OCI-M2 (cell line): ENCODE data around the gene OR2AG1.

Experiments used
- DNase-seq: peaks from one replicate; lab custom pipeline; 2025; ENCODE audit not compliant: unreplicated experiment; lab: John Stamatoyannopoulos, UW

The OR2AG1 gene, protein sequence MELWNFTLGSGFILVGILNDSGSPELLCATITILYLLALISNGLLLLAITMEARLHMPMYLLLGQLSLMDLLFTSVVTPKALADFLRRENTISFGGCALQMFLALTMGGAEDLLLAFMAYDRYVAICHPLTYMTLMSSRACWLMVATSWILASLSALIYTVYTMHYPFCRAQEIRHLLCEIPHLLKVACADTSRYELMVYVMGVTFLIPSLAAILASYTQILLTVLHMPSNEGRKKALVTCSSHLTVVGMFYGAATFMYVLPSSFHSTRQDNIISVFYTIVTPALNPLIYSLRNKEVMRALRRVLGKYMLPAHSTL

DNA sequence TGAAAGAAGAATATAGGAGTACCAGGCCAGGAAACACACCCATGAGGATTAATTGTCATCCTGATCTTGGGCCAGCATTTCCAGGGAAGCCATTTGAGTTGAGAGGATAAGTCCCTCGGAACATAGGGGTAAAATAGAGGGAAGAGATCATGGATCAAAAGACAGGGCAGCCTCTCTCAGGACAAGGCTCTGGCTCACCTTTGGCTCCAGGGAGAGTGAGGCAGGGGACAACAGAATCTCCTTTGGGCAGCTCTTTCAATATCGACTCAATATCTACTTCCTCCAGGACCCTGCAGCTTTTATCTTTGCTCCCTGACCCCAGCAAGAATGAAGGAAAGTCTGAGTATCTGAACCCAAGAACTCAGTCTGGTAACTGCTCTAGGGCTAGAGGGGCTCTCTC lies at the start of gene OR2AG1:
Gene OR2AG1 (plus strand): TSS at position 301 of the 400 bp plus-strand sequence. CDS start 2,018 bp downstream, outside the sequence.
- no peak for DNase-seq

DNA sequence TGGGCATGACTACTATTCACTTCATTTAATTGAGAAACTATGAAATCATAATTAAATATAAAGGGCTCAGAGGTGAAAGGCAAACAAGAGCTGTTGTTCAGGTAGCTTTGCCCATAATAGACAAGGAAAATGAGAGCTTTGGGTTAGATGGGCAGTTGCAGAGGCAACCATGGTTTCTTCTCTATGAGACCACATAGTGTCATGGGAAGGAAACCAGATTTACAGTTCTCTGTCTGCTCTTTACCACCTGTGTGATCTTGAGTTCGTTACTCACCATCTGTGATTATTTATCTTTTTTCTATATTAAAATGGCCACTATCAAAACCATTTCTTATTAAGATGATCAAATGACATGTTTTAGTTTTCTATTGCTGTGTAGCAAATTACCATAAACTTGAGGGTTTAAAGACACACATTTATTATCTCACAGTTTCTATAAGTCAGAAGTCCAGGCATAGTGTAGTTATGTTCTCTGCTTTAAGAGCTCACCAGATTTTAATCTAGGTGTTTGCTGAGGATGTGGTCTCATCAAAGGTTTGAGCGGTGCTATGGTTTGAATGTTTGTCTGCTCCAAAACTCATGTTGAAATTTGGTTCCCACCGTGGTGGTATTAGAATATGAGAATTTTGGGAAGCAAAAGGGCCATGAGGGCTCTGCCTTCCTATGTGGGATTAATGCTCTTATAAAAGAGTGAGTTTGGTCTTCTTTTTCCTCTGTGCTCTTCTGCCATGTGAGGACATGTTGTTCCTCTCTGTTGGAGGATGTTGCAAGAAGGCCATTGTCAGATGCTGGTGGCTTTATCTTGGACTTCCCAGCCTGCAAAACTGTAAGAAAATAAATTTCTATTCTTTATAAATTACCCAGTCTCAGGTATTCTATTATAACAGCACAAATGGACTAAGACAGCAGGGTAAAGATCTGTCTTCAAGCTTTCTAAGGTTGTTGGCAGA lies 49.2 kb upstream of the OR2AG1 start:
- no peak for DNase-seq

- DNase-seq, result no peak
Measured at GRCh38 chr11:6734616-6735015, 48.2 kb upstream of the OR2AG1 start.

DNA sequence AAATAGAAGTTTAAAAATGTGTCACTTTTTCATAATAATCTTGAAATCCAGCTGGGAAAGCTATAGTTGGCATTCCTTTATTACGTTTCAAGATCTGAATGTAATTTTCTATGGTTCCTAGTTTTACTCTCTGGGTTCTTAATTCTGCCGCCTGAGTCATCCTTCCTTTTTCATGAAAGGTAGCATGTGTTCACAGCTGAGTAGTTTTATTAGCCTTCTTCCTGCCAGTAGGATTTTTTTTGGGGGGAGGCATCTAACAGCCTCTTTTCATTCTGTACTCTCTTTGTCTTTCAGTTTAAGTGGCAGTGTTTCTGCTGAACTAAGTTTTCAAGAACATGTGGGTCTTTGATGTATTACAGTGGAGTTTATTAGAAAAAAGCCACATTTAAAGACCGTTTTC lies 47.5 kb upstream of the OR2AG1 start:
- no peak for DNase-seq

DNA sequence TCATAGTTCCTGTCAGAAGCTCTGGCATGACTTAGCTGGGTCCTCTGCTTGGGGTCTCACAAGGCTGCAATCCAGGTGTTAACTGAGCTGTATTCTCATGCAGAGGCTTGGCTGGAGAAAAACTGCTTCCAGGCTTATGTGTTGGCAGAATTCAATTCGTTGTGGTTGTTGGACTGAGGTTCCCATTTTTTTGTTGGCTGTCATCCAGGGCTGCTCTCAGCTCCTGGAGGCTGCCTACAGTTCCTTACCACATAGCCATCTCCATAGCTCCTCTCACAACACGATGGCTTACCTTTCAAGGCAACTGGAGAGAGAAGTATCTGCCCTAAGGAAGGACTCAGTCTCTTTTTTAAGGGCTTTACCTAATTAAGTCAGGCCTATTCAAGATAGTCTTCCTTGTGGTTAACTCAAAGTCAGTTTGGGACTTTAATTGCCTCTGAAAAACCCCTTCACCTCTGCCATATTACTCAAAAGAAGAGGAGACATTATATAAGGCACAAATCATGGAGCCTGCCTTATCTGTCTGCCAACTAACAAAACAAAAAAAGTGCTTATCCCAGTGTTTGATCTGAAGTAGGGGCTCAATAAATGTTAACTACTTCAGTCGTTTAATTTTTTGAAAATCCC lies 46.2 kb upstream of the OR2AG1 start:
- DNase-seq, result no peak

GRCh38 chr11:6737872-6738466 lies 44.9 kb upstream of the OR2AG1 start:
- DNase-seq, result peak; percentile 17

- no peak for DNase-seq
Measured at GRCh38 chr11:6738590-6738989, 44.2 kb upstream of the OR2AG1 start.

DNA sequence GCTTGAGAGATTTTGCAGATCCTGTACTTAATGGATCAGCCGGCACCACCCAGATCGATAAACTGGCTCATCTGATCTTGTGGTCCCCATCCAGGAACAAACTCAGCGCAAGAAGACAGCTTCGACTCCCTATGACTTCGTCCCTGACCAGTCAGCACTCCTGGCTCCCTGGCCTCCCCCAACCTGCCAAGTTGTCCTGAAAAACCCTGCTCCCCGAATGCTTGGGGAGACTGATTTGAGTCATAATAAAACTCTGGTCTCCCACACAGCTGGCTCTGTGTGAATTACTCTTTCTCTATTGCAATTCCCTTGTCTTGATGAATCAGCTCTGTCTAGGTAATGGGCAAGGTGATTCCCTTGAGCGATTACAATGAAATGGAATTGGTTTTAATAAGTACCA lies 40.6 kb upstream of the OR2AG1 start:
- DNase-seq, result no peak

DNA sequence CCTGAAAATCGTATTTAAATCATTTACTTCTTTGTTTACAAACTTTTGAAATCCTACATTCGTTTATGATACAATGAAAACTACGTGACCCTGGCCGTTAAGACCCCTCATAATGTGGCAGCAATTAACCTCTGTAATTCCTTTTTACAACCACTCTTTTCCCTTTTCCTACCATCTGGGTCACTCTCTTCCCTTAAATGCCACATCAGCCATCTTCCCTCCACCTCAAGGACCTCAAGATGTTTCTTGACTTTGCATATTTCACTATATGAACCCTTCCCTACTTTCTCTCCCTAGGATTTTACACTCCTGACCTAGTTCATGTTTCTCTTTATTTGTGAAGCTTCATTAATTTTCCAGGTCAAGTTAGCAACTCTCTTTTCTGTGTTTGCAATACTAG lies 37.8 kb upstream of the OR2AG1 start:
- DNase-seq, result no peak

DNA sequence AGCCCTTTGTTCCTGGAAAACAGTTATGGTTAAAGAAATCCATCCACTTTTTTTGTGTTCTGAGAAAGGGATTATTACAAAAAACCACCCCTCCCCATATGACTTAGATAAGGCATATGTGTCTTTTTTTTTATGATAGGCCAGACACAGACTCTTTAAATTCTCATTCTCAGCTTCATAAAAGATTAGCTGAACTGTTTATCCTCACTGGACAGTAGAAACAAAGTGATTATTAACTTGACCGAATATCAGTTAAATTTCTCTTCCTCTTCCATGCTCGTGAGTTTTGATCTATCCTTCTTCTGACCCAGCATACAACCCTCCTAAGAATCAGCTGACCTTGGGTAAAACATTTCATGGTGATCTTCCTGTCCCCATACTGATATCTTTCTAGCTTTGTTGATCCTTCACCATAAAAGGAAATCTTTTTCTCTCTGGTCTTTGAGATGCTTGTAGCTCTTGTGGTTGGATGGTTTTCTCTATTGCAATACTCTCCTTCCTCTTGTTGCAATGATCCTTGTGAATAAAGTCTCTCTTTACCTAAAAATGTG lies 37.3 kb upstream of the OR2AG1 start:
- no peak for DNase-seq

DNA sequence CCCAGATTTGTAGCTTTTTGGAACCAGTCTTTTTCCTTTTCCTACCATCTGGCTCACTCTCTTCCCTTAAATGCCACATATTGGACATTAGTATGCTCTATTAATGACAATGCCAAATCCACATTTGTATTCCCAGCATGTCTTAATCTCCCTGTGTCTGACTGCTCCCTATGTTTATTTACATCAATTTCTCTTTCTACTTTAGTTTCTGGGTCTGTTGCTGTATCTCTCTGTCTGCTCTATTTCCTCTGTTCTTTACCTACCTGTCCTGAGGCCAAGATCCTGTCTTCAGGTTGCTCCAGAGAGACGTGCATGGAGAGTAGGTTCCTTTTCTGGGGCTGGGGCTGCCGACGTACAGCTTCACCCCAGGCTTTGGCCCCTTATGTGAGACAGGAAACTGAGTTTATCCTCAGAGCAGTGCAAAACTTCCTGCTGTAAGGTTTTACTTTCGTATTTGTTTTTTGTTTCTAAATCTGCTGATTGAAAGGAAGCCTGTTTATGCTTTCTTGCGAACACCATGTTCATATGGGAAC lies 36.7 kb upstream of the OR2AG1 start:
- DNase-seq, result no peak

DNA sequence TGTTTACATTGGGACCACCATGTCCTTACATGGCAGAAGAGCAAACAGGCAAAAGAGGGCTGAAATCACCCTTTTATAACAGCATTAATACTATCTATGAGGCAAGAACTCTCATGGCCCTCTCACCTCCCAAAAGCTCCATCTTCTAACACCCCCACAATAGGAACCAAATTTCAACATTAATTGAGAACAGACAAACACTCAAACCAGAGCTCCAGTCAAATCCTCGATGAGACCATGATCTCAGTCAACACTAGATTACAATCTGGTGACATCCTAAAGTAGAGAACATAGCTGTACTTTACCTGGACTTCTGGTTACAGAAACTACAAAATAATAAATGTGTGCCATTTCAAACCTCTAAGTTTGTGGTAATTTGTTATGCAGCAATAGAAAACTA lies 36.2 kb upstream of the OR2AG1 start:
- no peak for DNase-seq

DNA sequence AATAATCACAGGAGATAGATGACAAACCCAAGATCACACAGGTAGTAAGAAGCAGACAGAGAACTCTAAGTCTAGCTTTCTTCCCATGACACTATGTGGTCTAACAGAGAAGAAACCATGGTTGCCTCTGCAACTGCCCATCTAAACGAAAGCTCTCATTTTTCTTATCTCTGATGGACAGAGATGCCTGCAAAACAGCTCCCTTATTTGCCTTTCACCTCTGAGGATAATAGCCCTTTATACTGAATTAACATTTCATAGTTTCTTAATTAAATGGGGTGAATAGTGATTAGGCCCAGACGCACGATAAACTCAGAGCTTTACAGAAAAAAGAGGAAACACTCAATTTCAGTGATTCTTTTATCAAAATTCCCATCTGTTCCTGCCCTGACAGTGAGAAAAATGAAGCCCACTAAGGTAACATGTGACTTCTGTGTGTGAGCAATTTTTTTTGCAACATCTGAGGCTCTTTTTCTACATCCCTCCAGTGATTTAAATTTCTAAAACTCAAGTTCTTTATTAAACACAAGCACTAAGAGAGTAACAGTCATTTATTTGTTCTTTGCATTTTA lies 35.6 kb upstream of the OR2AG1 start:
- no peak for DNase-seq

- DNase-seq, result no peak
Measured at GRCh38 chr11:6755303-6755952, 27.4 kb upstream of the OR2AG1 start.

GRCh38 chr11:6755953-6756347 lies 26.9 kb upstream of the OR2AG1 start:
- no peak for DNase-seq

GRCh38 chr11:6757373-6757967 lies 25.4 kb upstream of the OR2AG1 start:
- DNase-seq, result no peak

DNA sequence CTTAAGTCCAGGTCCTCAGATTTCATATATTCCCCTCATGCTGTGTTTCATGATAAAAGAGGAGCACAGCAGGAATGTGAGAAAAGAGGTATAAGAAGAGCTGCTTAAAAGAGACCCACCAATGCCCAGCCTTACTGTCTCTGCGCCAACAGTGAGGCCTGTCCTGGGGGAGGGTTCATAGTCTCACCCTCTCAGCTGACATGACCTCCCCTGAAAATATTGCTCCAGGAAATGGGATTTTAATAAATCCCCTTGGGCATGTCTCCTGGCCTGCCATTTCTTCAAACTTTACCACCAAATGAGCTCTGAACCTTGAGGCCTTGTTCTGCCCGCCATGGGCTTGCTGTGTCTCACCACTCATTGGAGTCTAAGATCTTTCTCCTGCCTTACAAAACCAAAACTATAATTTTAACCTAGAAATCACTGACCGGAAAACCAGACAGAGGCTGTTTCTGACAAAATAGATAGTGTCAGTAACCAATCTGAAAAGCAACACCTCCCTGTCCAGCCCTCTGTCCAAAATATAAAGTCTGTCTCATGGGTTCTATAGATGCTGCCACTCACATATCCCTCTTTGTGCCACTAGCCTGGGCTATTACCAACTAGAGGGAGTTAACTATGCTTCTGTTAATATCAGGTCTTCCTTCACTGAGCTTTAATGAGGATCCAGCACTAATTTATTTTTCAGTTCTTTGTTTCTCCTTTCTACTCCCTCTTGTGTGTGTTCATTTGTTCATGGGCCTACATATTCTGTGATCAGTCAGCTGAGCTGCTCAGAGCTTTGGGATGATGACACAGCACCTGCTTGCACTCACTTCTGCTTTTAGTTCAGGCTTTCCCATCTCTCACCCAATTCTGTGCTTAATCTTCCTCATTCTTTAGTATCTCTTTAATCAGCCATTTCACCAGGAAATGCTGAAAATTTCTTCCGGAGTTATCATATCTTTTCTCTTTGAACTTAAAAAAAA lies 10.6 kb upstream of the OR2AG1 start, which contains the start of gene OR2AG2:
Gene OR2AG2 (minus strand): TSS at position 51 of the 968 bp plus-strand sequence. CDS start 3,019 bp downstream, outside the sequence.
- DNase-seq, result no peak

DNA sequence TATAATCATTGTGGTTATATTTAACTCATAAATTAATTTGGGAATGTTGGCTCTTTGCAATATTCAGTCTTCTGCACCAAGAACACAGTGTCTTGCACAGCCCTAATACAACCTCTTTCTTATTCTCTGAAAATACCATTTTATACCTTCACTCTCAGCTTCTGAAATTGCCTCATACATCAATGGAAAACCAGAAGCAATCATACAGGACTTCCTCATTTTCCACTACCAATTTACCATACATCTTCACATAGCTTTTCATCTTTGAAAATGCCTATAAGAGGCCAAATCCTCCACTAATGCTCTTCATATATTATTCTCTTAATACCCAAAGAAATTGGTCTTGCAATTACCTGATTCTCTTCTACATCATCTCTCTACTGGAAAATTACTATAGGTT lies 4.3 kb upstream of the OR2AG1 start:
- DNase-seq, result no peak
